Measurements from ENCODE around the gene AATK.
A peak's percentile ranks its signal among the peaks of the same experiment; 100 is the strongest.

- no peak for TF ChIP-seq POLR2A (IDR thresholded peaks at IDR 0.05)
- peak; percentile 21 to 93 (median 85) for TF ChIP-seq CTCF (IDR thresholded peaks at IDR 0.05)
Observed at GRCh38 chr17:81200695-81201580, 34.9 kb upstream of the AATK start.
